Epidermal melanocyte (primary cell): ENCODE measurements around the gene POM121C.
A peak's percentile ranks its signal among the peaks of the same experiment; 100 is the strongest.
"Not testable (repeated sequence)": the region's sequence is repeated elsewhere in the genome, so short reads cannot be mapped to it uniquely, and the experiment has no call there.

Source experiments
- DNase-seq: peaks from one replicate; pipeline ENCODE4 v3.0.0; 2011; ENCODE audit warnings: low spot score; ENCODE audit not compliant: insufficient read length

The POM121C gene

GRCh38 chr7:75485979-75486643 lies at the start of gene POM121C:
Gene POM121C, minus strand, starts transcription at chr7:75486299. Its CDS starts 44,803 bp downstream, at chr7:75441496.
- peak; percentile 64 for DNase-seq

GRCh38 chr7:75534727-75535307 lies 48.7 kb upstream of the POM121C start:
- DNase-seq, result no peak

GRCh38 chr7:75533926-75534325 lies 47.8 kb upstream of the POM121C start:
- no peak for DNase-seq

- DNase-seq, result no peak
These were observed 46.5 kb upstream of the POM121C start for GRCh38 chr7:75532639-75533038.

- no peak for DNase-seq
These were observed 45.3 kb upstream of the POM121C start for GRCh38 chr7:75531359-75531821.

- not testable (repeated sequence) for DNase-seq
These were observed 41.2 kb upstream of the POM121C start for GRCh38 chr7:75527224-75527722.

GRCh38 chr7:75521727-75522126 lies 35.6 kb upstream of the POM121C start:
- DNase-seq, result not testable (repeated sequence)

- not testable (repeated sequence) for DNase-seq
These were observed 32.7 kb upstream of the POM121C start for GRCh38 chr7:75518842-75519241.

GRCh38 chr7:75509033-75509432 lies 22.9 kb upstream of the POM121C start:
- not testable (repeated sequence) for DNase-seq

- not testable (repeated sequence) for DNase-seq
These were observed 5.9 kb upstream of the POM121C start, which contains the start of gene SPDYE5 for GRCh38 chr7:75492020-75492419. Gene SPDYE5, plus strand, starts transcription at chr7:75492320. Its CDS starts 1,728 bp downstream, at chr7:75494048.

GRCh38 chr7:75485355-75485978 lies 632 bp downstream of the POM121C start:
- DNase-seq, result not testable (repeated sequence)

GRCh38 chr7:75480313-75480712 lies 5.8 kb downstream of the POM121C start:
- not testable (repeated sequence) for DNase-seq

GRCh38 chr7:75477457-75477856 lies 8.6 kb downstream of the POM121C start:
- not testable (repeated sequence) for DNase-seq

GRCh38 chr7:75470166-75470565 lies 15.9 kb downstream of the POM121C start:
- not testable (repeated sequence) for DNase-seq

GRCh38 chr7:75460541-75460940 lies 25.6 kb downstream of the POM121C start:
- DNase-seq, result not testable (repeated sequence)

- DNase-seq, result not testable (repeated sequence)
These were observed 28.1 kb downstream of the POM121C start for GRCh38 chr7:75458034-75458433.

GRCh38 chr7:75456403-75456802 lies 29.7 kb downstream of the POM121C start:
- DNase-seq, result not testable (repeated sequence)

GRCh38 chr7:75452494-75452955 lies 33.6 kb downstream of the POM121C start:
- DNase-seq, result not testable (repeated sequence)

GRCh38 chr7:75449946-75450345 lies 36.2 kb downstream of the POM121C start:
- not testable (repeated sequence) for DNase-seq

GRCh38 chr7:75442465-75443111 lies 43.5 kb downstream of the POM121C start:
- DNase-seq, result not testable (repeated sequence)

GRCh38 chr7:75442101-75442464 lies 44.0 kb downstream of the POM121C start:
- DNase-seq, result not testable (repeated sequence)
